Lung (tissue), 12 donors: ENCODE measurements around the gene HDAC4. TPM values are rescaled to one million over a fixed set of nuclear protein-coding genes. Genes with fewer than 3 reads are reported as not detected.
A peak's percentile ranks its signal among the peaks of the same experiment; 100 is the strongest.

Source experiments
- ATAC-seq: fragments of 200-7000 bp; cut with Tn5 transposase; one replicate; pipeline ENCODE4 v1.9.1; 2020; ENCODE audit warnings: moderate number of reproducible peaks; ENCODE audit not compliant: insufficient read depth, low FRiP score
- DNase-seq, 3 donors: peaks; one replicate each; pipeline ENCODE4 v3.0.0-alpha.2; 2013 to 2017
- H3K27ac ChIP-seq, 2 donors: one replicate each; pipeline ENCODE4 v1.5.1; 2013; ENCODE audit warnings: mild to moderate bottlenecking in 2 of 2, moderate library complexity in 2 of 2, control low read depth in 1 of 2, inconsistent platforms in 1 of 2, low read depth in 1 of 2, low read length in 1 of 2
- H3K27me3 ChIP-seq, 3 donors: one replicate each; pipeline ENCODE4 v1.5.1; 2013; ENCODE audit warnings: low read length in 2 of 3; ENCODE audit not compliant: control insufficient read depth in 3 of 3, insufficient read depth in 3 of 3
- H3K36me3 ChIP-seq, 4 donors: one replicate each; pipeline ENCODE4 v1.5.1; 2013; ENCODE audit warnings: low read length in 4 of 4, mild to moderate bottlenecking in 1 of 4, moderate library complexity in 1 of 4; ENCODE audit not compliant: control insufficient read depth in 4 of 4, insufficient read depth in 4 of 4
- H3K4me1 ChIP-seq, 5 donors: one replicate each; pipeline ENCODE4 v1.5.1; 2013; ENCODE audit warnings: low read length in 5 of 5, mild to moderate bottlenecking in 2 of 5, moderate library complexity in 1 of 5; ENCODE audit not compliant: control insufficient read depth in 5 of 5, insufficient read depth in 5 of 5
- H3K4me3 ChIP-seq: one replicate; pipeline ENCODE4 v1.5.1; 2013; ENCODE audit warnings: mild to moderate bottlenecking, control low read depth, moderate library complexity
- H3K9ac ChIP-seq, 2 donors: one replicate each; pipeline ENCODE4 v1.5.1; 2013; ENCODE audit warnings: low read length in 2 of 2, control low read depth in 1 of 2; ENCODE audit not compliant: insufficient read depth in 1 of 2
- H3K9me3 ChIP-seq, 4 donors: one replicate each; pipeline ENCODE4 v1.5.1; 2013; ENCODE audit warnings: low read length in 3 of 4, mild to moderate bottlenecking in 1 of 4, moderate library complexity in 1 of 4; ENCODE audit not compliant: control insufficient read depth in 4 of 4, insufficient read depth in 3 of 4
- CTCF ChIP-seq: IDR thresholded peaks from 2 replicates; pipeline ENCODE4 v1.5.1; 2012; ENCODE audit warnings: mild to moderate bottlenecking; ENCODE audit errors: control extremely low read depth, extremely low read depth
- WGBS, 2 donors: extraction: QIAGEN DNeasy Blood & Tissue Kit; methylation state at CpG; one replicate each; pipeline ENCODE4 v1.1.7; 2013; 5-methylcytosine and 5-hydroxymethylcytosine counted together
- polyA plus RNA-seq, 2 donors: library from polyadenylated mRNA; stranded (reverse); fragments of 200-250 nt; gene quantifications; one replicate each; pipeline ENCODE4 v1.2.1, GENCODE V29; 2013
- total RNA-seq, 2 donors: library from RNA; depleted of rRNA in 1 of 2; stranded (reverse); fragments of >200 nt in 1 of 2; gene quantifications; one replicate each; pipeline ENCODE4 v1.2.1, GENCODE V29; 2014 to 2021
- donor health status: control.
- donor health status: control.
- donor health status: Bipolar disorder and iron deficiency.
- donor health status: healthy.
- donor health status: DM: yes; HTN: yes; CAD: no.

Gene HDAC4
- total and polyA plus RNA-seq, 4 donors: 6.9 to 47.7 (median 20.7) TPM

- Histone ChIP-seq H3K27ac (peak overlapping the region; percentile 9 to 77), H3K9me3 (peaks cover 0 to 5% (median 0%) of the 10 kb centered on the region in 4 donors), H3K4me1 (peaks cover 3 to 21% (median 9%) of the 10 kb centered on the region in 5 donors), H3K4me3 (no peak overlapping the region), H3K9ac (no peak overlapping the region), H3K27me3 (no peaks in the 10 kb centered on the region), H3K36me3 (no peaks in the 10 kb centered on the region)
- no peak for TF ChIP-seq CTCF
- DNase-seq (peak; percentile 83 to 89 (median 87)), ATAC-seq (peak; percentile 36)
- WGBS, 2 donors: 64 to 72% methylated on average over 29 of the region's 29 CpGs
Observed at GRCh38 chr2:239239607-239240413, 161.0 kb downstream of the HDAC4 start.

GRCh38 chr2:239238839-239239606 lies 161.8 kb downstream of the HDAC4 start:
- H3K36me3 ChIP-seq: no peaks in the 10 kb centered on the region
- no peaks in the 10 kb centered on the region for H3K27me3 ChIP-seq
- peaks cover 0 to 5% (median 0%) of the 10 kb centered on the region in 4 donors for H3K9me3 ChIP-seq
- no peak overlapping the region for H3K9ac ChIP-seq
- ATAC-seq (no peak), DNase-seq (no peak)
- TF ChIP-seq CTCF: no peak
- peak overlapping the region in 1 of 2 donors; percentile 77 for H3K27ac ChIP-seq
- no peak overlapping the region for H3K4me3 ChIP-seq
- WGBS, 2 donors: 91 to 93% methylated on average over 15 of the region's 15 CpGs
- H3K4me1 ChIP-seq: peaks cover 3 to 21% (median 6%) of the 10 kb centered on the region in 5 donors

GRCh38 chr2:239238381-239238780 lies 162.4 kb downstream of the HDAC4 start:
- H3K4me1 ChIP-seq: peaks cover 5 to 21% (median 6%) of the 10 kb centered on the region in 5 donors
- no peak for DNase-seq
- ATAC-seq: no peak
- no peaks in the 10 kb centered on the region for H3K27me3 ChIP-seq
- no peaks in the 10 kb centered on the region for H3K36me3 ChIP-seq
- H3K4me3 ChIP-seq: no peak overlapping the region
- TF ChIP-seq CTCF: no peak
- no peak overlapping the region for H3K9ac ChIP-seq
- H3K27ac ChIP-seq: no peak overlapping the region
- 81 to 92% methylated on average over 5 of the region's 5 CpGs for WGBS, 2 donors
- H3K9me3 ChIP-seq: peaks cover 0 to 5% (median 0%) of the 10 kb centered on the region in 4 donors
